Measurements from ENCODE around the gene TRAPPC2B. TPM values are rescaled to one million over a fixed set of nuclear protein-coding genes. Genes with fewer than 3 reads are reported as not detected.

Gene TRAPPC2B
- total RNA-seq, 1 donor from 2014 or later = 36.2 TPM

DNA sequence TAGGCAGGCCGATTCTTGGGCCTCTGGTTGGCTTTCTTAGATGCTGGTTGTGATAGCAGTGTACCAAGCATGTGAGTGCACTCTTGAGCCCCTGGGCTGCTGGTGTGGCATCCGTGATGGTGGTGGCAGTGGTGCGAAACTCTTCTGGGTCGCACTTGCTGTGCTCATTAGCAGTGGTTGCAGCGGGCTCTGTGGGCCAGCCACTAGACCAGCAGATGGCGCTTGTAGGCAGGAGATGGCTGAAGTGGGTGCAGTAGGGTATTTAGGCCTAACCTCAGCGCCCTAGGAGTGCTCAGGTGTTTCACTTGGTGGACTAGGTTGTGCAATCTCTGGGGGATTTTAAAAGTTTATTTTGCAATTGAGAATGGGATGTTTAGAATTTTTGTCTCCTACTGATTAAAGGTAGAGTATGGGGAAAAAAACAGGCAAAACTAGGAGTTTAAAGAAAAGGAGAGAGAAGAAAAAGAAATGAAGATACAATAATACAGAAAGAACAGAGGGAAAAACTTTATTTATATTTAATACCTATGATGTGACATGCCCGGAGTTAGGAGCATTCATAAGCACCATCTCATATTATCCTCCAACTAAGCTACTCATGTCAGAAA lies 43.3 kb downstream of the TRAPPC2B start:
- TF ChIP-seq, protein P1, sequence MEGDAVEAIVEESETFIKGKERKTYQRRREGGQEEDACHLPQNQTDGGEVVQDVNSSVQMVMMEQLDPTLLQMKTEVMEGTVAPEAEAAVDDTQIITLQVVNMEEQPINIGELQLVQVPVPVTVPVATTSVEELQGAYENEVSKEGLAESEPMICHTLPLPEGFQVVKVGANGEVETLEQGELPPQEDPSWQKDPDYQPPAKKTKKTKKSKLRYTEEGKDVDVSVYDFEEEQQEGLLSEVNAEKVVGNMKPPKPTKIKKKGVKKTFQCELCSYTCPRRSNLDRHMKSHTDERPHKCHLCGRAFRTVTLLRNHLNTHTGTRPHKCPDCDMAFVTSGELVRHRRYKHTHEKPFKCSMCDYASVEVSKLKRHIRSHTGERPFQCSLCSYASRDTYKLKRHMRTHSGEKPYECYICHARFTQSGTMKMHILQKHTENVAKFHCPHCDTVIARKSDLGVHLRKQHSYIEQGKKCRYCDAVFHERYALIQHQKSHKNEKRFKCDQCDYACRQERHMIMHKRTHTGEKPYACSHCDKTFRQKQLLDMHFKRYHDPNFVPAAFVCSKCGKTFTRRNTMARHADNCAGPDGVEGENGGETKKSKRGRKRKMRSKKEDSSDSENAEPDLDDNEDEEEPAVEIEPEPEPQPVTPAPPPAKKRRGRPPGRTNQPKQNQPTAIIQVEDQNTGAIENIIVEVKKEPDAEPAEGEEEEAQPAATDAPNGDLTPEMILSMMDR (conservative IDR thresholded peaks at IDR 0.05; ENCODE audit: low read depth, low read length) = peak; percentile 90
- peak; percentile 22 for DNase-seq (ENCODE audit: low read depth)
- H3K4me3 ChIP-seq (ENCODE audit: low read depth, low read length) = no peak overlapping the region

DNA sequence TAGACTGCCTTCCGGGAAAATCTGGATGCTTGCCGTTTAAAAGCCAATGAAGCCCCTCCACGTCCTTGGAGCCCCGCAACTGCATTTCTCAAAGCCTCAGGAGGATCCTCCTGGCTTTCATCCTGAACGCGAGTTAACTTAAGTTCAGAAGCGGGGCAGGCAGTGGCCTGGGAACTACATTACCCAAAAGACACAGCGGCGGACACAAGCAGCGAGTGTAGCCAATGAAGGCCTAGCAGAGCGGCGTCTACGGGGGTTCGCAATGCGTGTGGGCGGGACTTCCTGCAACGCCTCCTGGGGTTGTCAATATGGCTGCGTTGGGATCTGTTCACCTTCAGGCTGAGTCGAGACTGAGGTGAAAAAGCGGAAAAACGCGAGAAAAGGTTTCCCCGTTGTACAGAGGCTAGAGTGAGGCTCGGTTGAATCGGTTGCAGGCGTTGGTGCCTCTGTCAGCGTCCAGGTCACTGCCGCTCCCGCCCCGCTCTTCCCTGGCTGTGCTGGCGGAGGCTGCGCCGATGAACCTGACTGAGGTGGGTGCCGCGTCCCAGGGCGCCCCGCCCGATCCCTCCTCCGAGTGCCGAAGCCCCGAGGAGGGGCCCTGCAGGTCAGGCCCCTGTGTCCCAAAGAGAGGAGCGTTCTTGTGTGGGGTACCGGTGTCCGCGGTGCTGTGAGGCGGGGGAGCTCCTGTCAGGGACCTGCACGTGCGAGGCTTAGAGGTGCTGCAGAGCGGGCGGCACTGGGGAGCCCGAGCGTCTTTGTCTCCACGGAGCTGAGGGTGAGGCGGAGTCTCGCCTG lies 47.7 kb downstream of the TRAPPC2B start, which contains the start of gene ZNF17:
TSS of gene ZNF17 (plus strand) at position 285 of the 795 bp plus-strand sequence. CDS start 2,455 bp downstream, outside the sequence.
- DNase-seq (ENCODE audit: low read depth) = peak; percentile 56
- TF ChIP-seq, protein P1 (conservative IDR thresholded peaks at IDR 0.05; ENCODE audit: low read depth, low read length) = no peak
- peak within 1 kb of the TSS; percentile 97 for H3K4me3 ChIP-seq (ENCODE audit: low read depth, low read length)

Other genes with a start within 250 kb of the TRAPPC2B start
- not detected in 2 replicates for gene USP29, start 243.6 kb upstream of the TRAPPC2B start, total RNA-seq
- not detected in 2 replicates for gene ZIM3, start 218.3 kb upstream of the TRAPPC2B start, total RNA-seq
- not detected in 2 replicates for gene DUXA, start 196.1 kb upstream of the TRAPPC2B start, total RNA-seq
- 9.6 and 9.8 TPM in 2 replicates for gene ZNF264, start 172.1 kb upstream of the TRAPPC2B start, total RNA-seq
- gene AURKC, start 132.5 kb upstream of the TRAPPC2B start, total RNA-seq = 1.2 and 2.7 TPM in 2 replicates
- gene ZNF805, start 122.9 kb upstream of the TRAPPC2B start, total RNA-seq = 4.3 and 7.8 TPM in 2 replicates
- gene ZNF460, start 83.1 kb upstream of the TRAPPC2B start, total RNA-seq = 17.0 and 30.3 TPM in 2 replicates
- 4.2 and 5.7 TPM in 2 replicates for gene ZNF543, start 43.1 kb upstream of the TRAPPC2B start, total RNA-seq
- gene ZNF304, start 12.3 kb upstream of the TRAPPC2B start, total RNA-seq = 2.7 and 5.8 TPM in 2 replicates
- 1.3 and 3.4 TPM in 2 replicates for gene ZNF547, start within 50 bp of the TRAPPC2B start, total RNA-seq
- gene ZNF548, start 26.3 kb downstream of the TRAPPC2B start, total RNA-seq = 4.7 and 6.1 TPM in 2 replicates
- 2.5 and 4.6 TPM in 2 replicates for gene ZNF17, start 47.6 kb downstream of the TRAPPC2B start, total RNA-seq
- gene ZNF749, start 71.8 kb downstream of the TRAPPC2B start, total RNA-seq = 8.6 and 16.3 TPM in 2 replicates
- 0.07 TPM in 1 of 2 replicates, not detected in the other for gene VN1R1, start 93.6 kb downstream of the TRAPPC2B start, total RNA-seq
- 6.1 and 6.2 TPM in 2 replicates for gene ZNF772, start 114.0 kb downstream of the TRAPPC2B start, total RNA-seq
- 2.5 and 3.8 TPM in 2 replicates for gene ZNF419, start 124.2 kb downstream of the TRAPPC2B start, total RNA-seq
- 4.6 and 5.4 TPM in 2 replicates for gene ZNF773, start 136.4 kb downstream of the TRAPPC2B start, total RNA-seq
- 1.7 and 2.4 TPM in 2 replicates for gene ZNF549, start 163.8 kb downstream of the TRAPPC2B start, total RNA-seq
- gene ZNF550, start 196.3 kb downstream of the TRAPPC2B start, total RNA-seq = 1.8 and 4.6 TPM in 2 replicates
- gene ZNF416, start 215.4 kb downstream of the TRAPPC2B start, total RNA-seq = 2.0 and 3.8 TPM in 2 replicates
- 3.6 and 4.8 TPM in 2 replicates for gene ZIK1, start 220.6 kb downstream of the TRAPPC2B start, total RNA-seq
- 5.4 and 10.3 TPM in 2 replicates for gene ZNF530, start 236.3 kb downstream of the TRAPPC2B start, total RNA-seq